COLO668 (cell line): Measurements from ENCODE around the gene RNF4.
"Not testable (repeated sequence)": the region's sequence is repeated elsewhere in the genome, so short reads cannot be mapped to it uniquely, and the experiment has no call there.

Experiments used
- DNase-seq: peaks from one replicate; lab custom pipeline; 2025; ENCODE audit not compliant: unreplicated experiment; lab: John Stamatoyannopoulos, UW

RNF4 gene

GRCh38 chr4:2457481-2458295 is 11.2 kb upstream of the RNF4 start:
- DNase-seq, result no peak

- peak; percentile 29 for DNase-seq
Observed at GRCh38 chr4:2458546-2459491, 10.1 kb upstream of the RNF4 start.

GRCh38 chr4:2459589-2460349 is 9.1 kb upstream of the RNF4 start:
- no peak for DNase-seq

- no peak for DNase-seq
Observed at GRCh38 chr4:2461246-2461960, 7.5 kb upstream of the RNF4 start.

- peak; percentile 79 for DNase-seq
Observed at GRCh38 chr4:2462218-2462991, 6.5 kb upstream of the RNF4 start.

- DNase-seq, result no peak
Observed at GRCh38 chr4:2462992-2463762, 5.7 kb upstream of the RNF4 start.

GRCh38 chr4:2465032-2465431 is 3.9 kb upstream of the RNF4 start:
- no peak for DNase-seq

- not testable (repeated sequence) for DNase-seq
Observed at GRCh38 chr4:2465544-2465943, 3.4 kb upstream of the RNF4 start.

GRCh38 chr4:2469192-2469984 is 482 bp downstream of the RNF4 start:
- peak; percentile 68 for DNase-seq

GRCh38 chr4:2470791-2471190 is 1.9 kb downstream of the RNF4 start:
- DNase-seq, result no peak

- no peak for DNase-seq
Observed at GRCh38 chr4:2472187-2472586, 3.3 kb downstream of the RNF4 start.

GRCh38 chr4:2478229-2478628 is 9.3 kb downstream of the RNF4 start:
- no peak for DNase-seq

GRCh38 chr4:2480649-2481048 is 11.7 kb downstream of the RNF4 start:
- DNase-seq, result no peak

- no peak for DNase-seq
Observed at GRCh38 chr4:2482192-2482591, 13.3 kb downstream of the RNF4 start.

GRCh38 chr4:2482693-2483092 is 13.8 kb downstream of the RNF4 start:
- DNase-seq, result no peak

- DNase-seq, result no peak
Observed at GRCh38 chr4:2483237-2483636, 14.3 kb downstream of the RNF4 start.

- no peak for DNase-seq
Observed at GRCh38 chr4:2484185-2484584, 15.3 kb downstream of the RNF4 start.

GRCh38 chr4:2484993-2485392 is 16.1 kb downstream of the RNF4 start:
- DNase-seq, result no peak
